ENCODE data around the gene THAP4.

DNA sequence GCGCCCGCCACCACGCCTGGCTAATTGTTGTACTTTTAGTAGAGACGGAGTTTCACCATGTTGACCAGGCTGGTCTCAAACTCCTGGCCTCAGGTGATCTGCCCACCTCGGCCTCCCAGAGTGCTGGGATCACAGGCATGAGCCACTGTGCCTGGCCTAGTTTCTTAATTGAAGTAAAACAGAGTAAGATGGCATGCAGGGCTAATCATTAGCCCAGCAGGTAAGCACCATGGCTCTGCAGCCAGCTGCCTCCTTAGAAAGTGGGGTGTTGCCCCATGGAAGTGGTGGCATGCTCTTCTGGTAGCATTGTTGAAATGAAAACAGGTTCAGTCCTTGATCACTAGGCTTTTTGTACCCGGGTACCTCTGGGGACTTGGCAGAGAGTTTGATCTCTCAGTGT lies 13.0 kb upstream of the THAP4 start:
- TF ChIP-seq GATA3 (IDR thresholded peaks at IDR 0.05; ENCODE audit: low read depth, low read length) (no peak), GATA2 (IDR thresholded peaks at IDR 0.05; ENCODE audit: low read depth, low read length) (no peak)

Measured in SH-SY5Y (cell line).